Epithelial cell of esophagus (primary cell): Measurements from ENCODE around the gene NFATC2.

ENCODE experiments used
- DNase-seq: peaks from one replicate; pipeline ENCODE4 v3.0.0; 2010; ENCODE audit warnings: low read depth
- H3K4me3 ChIP-seq: 2 replicates; pipeline ENCODE4 v1.5.1; 2011; ENCODE audit warnings: mild to moderate bottlenecking, low read length, control low read depth
- CTCF ChIP-seq: IDR thresholded peaks from 2 replicates; pipeline ENCODE4 v1.5.1; 2011; ENCODE audit warnings: low read depth, mild to moderate bottlenecking, low read length, control low read depth, inconsistent platforms; ENCODE audit not compliant: insufficient read depth; ENCODE audit errors: missing control alignments

The NFATC2 gene

GRCh38 chr20:51584116-51584515, 41.6 kb upstream of the NFATC2 start:
- DNase-seq = no peak
- H3K4me3 ChIP-seq = no peak overlapping the region
- no peak for TF ChIP-seq CTCF

DNA sequence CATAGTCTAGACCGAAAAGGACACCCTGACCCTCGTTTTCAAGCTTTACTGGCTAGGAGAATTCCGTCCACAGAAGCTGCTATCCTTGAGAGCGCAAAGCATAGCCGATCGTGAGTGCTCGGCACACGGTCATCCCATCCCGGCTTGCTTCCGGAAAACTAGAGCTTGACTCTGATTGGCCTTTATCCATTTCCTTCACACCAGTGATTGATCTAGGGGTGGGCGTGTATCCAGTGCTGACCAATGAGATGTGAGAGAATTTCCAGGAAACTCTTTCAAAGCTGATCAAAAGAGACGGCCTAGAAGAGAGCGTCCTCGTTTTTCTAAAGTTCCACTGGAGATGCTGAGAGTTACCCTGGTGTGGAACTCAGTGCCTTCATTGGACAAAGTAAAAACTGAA, 41.0 kb upstream of the NFATC2 start:
- H3K4me3 ChIP-seq = no peak overlapping the region
- DNase-seq = no peak
- TF ChIP-seq CTCF = no peak

- H3K4me3 ChIP-seq = no peak overlapping the region
- no peak for TF ChIP-seq CTCF
- DNase-seq = no peak
Observed at GRCh38 chr20:51583073-51583472, 40.6 kb upstream of the NFATC2 start.

GRCh38 chr20:51581571-51581970, 39.1 kb upstream of the NFATC2 start:
- no peak overlapping the region for H3K4me3 ChIP-seq
- no peak for TF ChIP-seq CTCF
- no peak for DNase-seq

DNA sequence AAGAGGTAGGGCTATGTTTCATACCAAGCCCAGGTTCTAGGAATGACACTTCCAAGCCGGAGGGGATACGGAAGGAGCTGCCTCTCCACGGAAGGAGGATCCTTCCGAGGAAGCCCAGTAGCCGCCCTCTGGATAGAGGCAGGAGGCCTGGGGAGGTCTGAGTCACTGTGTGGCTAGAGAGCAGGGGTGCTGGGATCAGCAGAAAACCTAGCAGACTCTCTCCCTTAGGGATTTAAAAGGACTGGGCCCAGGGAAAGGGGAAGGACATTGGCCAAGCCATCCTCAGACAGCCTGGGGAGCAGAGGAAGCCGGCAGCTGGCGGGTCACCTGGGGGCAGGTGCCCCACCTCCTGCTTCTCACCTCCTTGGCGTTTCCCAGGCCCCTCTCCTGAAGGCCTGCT, 36.6 kb upstream of the NFATC2 start:
- no peak for TF ChIP-seq CTCF
- H3K4me3 ChIP-seq = no peak overlapping the region
- no peak for DNase-seq

GRCh38 chr20:51578145-51578459, 35.6 kb upstream of the NFATC2 start:
- TF ChIP-seq CTCF = no peak
- DNase-seq = no peak
- H3K4me3 ChIP-seq = no peak overlapping the region

- TF ChIP-seq CTCF = no peak
- no peak overlapping the region for H3K4me3 ChIP-seq
Observed at GRCh38 chr20:51577432-51578144, 35.1 kb upstream of the NFATC2 start.

More at GRCh38 chr20:51577432-51578144, 35.1 kb upstream of the NFATC2 start:
- no peak for DNase-seq
